Stimulated activated CD4-positive, alpha-beta T cell treated with anti-CD3 and anti-CD28 coated beads, Interleukin-1b, Interleukin-23, amount 100 ng/mL, for 1 hour (primary cell): ENCODE data around the gene VCL.
A peak's percentile ranks its signal among the peaks of the same experiment; 100 is the strongest.

Experiments used
- DNase-seq, 2 donors: peaks; one replicate each; pipeline ENCODE4 v3.0.0-alpha.2; 2020; ENCODE audit warnings: low read depth in 2 of 2

The VCL gene

GRCh38 chr10:74076961-74077360, 79.0 kb downstream of the VCL start:
- DNase-seq = no peak

GRCh38 chr10:74077416-74077815, 79.5 kb downstream of the VCL start:
- DNase-seq = no peak

GRCh38 chr10:74078037-74078436, 80.1 kb downstream of the VCL start:
- DNase-seq = no peak

DNA sequence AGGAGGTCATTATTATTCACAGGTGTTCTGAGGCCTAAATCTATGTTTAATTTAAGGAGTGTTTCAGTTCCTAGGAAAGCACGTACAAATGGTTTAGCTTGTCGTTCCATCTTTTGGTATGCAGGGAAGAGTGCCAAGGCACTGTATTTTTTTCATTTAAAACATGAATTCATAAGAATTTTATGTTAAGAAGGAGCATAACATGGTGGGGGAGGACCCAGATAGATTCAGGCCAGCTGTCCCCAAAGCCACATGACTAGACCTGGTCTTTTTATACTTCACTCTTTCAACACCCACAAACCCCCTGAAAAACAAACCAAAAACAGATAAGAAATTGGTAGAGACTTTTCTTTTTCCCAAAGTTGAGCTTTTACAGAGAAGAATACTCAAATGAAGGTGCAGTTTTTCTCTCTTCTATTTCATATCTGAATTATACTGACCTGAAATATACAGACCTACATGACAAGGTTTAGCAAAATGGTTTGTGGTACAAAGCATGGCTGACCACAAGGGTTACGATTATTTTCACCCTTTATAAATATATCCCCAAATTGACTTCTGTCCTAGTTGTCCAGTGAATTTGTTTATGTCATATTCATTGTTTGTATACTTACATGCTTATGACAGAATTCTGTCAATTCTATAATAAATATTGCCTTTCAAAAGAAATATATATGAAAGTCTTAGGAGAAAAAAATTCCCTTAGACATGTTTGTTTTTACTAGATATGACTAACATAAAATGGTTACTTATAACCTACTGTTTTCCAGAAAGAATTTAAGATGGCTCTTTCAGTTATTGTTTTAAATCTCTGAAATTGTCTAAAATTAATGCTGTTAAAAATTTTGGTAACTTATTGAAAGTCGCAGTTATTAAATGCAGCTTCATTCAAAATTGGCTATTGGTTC, 81.4 kb downstream of the VCL start:
- no peak for DNase-seq

DNA sequence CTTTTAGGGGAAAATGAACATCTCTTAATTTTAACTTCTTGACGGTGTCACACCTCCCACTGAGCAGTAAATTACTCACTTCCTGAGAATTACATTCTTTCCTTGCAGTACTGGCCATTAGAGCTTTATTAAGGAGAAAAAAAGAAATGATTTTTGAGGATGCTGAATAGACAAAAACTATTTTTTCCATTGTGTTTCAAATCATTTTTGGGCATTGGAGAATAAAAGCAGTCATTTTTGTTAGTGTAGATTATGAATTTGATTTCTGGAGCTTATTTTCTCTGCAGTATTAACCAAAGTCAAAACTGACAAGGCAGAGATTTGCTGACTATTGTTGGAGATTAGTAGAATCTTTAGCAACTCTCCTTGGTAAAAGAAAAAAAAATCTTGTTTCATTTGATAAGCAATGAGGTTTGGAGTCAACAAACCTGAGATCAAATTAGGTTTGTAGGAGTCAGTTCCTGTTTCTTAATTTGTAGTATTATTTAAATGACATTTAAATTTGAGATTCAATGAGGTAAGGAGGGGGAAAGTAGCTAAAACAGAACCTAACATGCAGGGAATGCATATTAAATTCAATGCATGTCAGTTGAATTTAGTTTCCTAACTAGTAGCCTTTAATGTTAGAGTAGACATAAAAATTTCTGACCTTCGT, 82.1 kb downstream of the VCL start:
- no peak for DNase-seq

- peak in 1 of 2 donors; percentile 1 for DNase-seq
Measured at GRCh38 chr10:74081192-74081803, 83.4 kb downstream of the VCL start.

- DNase-seq = no peak
Measured at GRCh38 chr10:74081941-74082718, 84.2 kb downstream of the VCL start.

DNA sequence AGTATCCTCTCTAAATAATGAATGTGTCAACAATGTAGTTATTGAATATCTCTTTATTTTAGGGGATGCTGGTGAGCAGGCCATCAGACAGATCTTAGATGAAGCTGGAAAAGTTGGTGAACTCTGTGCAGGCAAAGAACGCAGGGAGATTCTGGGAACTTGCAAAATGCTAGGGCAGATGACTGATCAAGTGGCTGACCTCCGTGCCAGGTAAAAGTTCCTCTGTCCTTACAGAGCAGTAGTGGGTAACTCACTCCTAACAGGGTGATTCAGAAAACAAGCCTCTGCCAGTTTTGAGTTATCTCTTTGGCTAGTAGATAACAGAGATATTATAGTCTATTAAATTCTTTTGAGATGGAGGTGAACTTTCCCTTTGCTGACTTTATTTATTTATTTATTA, 85.4 kb downstream of the VCL start:
- no peak for DNase-seq

- DNase-seq = no peak
Measured at GRCh38 chr10:74084955-74085354, 87.0 kb downstream of the VCL start.

- DNase-seq = no peak
Measured at GRCh38 chr10:74086317-74086716, 88.4 kb downstream of the VCL start.

DNA sequence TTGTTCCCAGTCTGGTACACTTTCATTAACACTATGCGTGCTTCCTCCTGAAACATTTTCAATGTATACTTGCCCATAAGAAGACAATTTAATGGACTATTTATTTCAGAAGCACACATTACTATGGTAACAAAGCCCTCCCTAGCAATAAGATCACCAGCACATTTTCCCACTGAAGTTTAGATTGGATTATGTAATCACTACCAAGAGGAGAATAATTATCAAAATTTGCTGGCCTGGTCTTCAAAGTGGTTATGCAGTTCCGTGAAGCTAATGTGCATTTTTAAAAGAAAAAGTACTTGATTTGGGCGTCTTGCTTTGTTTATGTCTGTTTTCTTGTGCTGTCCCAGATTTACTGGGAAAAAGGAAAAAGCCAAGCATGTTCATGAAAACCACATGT, 90.8 kb downstream of the VCL start:
- DNase-seq = no peak

GRCh38 chr10:74092372-74092771, 94.5 kb downstream of the VCL start:
- DNase-seq = no peak

- no peak for DNase-seq
Measured at GRCh38 chr10:74093530-74094164, 95.7 kb downstream of the VCL start.

DNA sequence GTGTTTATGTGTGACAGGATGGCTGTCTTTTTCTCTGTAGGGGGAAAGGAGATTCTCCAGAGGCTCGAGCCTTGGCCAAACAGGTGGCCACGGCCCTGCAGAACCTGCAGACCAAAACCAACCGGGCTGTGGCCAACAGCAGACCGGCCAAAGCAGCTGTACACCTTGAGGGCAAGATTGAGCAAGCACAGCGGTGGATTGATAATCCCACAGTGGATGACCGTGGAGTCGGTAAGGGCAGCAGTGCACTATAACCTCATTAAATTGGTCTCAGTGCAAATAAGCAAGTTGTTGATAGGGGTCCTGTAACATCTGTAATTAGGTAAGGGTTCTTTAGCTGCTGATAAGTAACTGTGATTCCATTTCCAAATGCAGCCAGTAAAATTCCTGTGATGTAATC, 96.3 kb downstream of the VCL start:
- no peak for DNase-seq

DNA sequence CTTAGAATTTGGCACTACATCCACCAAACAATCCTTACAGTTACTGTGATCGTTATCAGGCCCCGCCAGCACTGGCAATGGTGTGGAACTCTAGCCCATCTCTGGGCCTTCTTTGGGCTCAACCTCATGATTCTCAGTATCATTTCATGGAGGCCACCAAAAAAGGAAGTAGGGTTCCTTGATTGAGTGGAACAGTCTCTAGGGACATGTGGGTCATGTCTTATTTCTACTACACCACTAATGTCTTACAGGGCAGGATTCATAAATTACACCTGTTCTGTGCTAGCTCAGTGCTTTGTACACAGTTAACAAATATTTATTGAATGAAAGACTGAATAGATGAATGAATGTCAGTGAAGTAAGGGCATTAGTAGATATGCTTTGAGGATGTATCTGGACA, 98.9 kb downstream of the VCL start:
- no peak for DNase-seq

DNA sequence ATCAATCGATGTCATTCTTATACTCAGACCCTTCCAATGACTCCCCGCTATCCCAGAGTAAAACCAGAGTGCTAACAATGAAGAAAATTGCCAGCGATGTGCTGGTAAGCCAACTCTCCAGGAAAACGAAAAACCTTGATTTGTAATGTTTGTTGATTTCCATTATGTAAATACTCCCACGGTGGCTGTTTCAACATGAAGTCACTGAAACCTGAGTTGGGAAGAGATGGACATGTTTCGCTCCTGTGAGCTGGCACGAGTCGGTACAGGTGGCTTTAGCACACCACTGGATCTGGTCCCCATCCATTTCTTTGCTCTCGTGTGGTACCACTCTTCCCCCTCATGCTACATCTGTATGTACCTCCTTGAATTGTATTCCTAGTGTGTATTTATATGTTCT, 99.9 kb downstream of the VCL start:
- DNase-seq = no peak

GRCh38 chr10:74099420-74099819, 101.5 kb downstream of the VCL start:
- no peak for DNase-seq

DNA sequence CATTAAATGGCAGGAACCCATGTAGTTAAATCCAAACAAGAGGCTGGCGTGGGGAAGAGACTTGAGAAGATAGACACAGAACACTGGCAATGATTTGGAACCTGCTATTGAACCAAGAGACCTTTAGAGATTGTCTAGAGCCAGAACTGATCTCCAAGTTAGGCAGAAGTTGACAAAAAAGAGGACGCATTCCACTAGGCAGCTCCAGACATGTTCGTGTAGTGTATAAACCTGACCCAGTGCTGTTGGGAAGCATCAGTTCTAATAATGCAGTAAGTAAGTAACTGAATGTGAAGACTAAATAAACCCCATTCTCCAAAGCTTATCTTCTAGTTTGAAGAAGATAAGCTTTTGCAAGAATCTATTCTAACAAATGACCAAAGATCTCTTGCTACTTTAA, 101.9 kb downstream of the VCL start:
- no peak for DNase-seq

DNA sequence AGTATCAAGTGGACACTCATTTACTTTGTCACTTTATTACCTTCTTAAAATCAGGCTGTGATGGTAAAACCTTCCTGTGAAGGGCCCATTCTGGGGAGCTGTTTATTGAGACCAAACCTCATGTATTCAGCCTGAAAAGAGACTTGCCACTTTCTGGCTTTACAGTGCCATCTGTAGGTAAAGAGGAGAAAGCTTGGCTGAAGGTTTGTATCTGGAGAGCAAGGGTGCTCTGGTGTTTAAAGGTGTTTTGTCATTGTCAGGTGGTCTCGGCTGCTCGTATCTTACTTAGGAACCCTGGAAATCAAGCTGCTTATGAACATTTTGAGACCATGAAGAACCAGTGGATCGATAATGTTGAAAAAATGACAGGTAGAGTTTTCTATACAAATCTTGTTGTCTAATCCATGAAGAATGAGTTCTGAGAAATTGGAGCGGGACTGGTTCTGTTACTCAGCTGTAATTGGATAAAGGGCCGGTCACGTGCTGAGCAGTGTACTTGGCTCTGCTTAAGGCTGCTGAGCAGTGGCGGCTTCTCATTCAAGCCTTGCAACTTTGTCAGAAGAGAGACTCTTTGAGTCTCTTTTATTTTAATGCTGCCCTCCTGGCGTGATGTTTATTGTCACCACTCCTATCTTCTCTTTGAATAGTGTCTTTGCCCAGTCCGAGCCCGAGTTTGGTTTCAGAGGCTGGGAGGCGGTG, 105.8 kb downstream of the VCL start:
- DNase-seq = no peak

DNA sequence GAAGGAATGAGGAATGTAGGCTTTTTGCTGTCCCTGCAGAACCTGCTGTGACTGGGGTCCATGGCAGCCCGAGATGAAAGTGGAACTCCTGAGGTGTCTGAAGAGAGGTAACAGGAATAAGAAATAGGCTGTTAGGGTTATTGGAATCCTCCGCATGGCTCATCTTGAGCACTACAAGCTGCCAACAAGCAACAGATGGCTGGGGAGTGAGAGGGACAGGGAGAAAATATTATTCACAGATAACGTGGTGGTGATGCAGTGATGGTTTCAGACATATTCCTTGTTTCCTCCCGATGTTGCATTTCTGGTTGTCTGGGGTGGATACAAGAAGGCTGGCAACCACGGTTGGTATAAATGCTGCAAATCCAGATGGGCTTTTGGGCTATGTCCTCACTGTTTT, 106.6 kb downstream of the VCL start:
- DNase-seq = no peak

DNA sequence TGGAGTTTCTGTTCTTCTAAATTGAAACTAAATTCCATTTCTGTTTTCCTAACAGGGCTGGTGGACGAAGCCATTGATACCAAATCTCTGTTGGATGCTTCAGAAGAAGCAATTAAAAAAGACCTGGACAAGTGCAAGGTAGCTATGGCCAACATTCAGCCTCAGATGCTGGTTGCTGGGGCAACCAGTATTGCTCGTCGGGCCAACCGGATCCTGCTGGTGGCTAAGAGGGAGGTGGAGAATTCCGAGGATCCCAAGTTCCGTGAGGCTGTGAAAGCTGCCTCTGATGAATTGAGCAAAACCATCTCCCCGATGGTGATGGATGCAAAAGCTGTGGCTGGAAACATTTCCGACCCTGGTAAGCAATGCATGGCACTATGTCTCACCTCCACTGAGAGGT, 107.1 kb downstream of the VCL start:
- DNase-seq = no peak
